DOHH2 (cell line): ENCODE results near the gene FRAS1.

Experiments used
- EZH2phosphoT487 ChIP-seq: fragments of 200-600 bp; sonication (generic); IDR thresholded peaks from 2 replicates; pipeline ENCODE4 v1.6.1; 2017; ENCODE audit warnings: borderline replicate concordance, mild to moderate bottlenecking, antibody characterized with exemption, low read length, moderate library complexity, mixed read lengths
- TF ChIP-seq, protein P1 (sequence below): fragments of 200-600 bp; sonication (generic); IDR thresholded peaks from one replicate; pipeline ENCODE4 v1.5.1; 2014; ENCODE audit warnings: antibody characterized with exemption, mild to moderate bottlenecking, low read depth, low read length; ENCODE audit not compliant: poor library complexity, severe bottlenecking

GRCh38 chr4:78396613-78397291 is 339.6 kb downstream of the FRAS1 start:
- TF ChIP-seq, protein P1, sequence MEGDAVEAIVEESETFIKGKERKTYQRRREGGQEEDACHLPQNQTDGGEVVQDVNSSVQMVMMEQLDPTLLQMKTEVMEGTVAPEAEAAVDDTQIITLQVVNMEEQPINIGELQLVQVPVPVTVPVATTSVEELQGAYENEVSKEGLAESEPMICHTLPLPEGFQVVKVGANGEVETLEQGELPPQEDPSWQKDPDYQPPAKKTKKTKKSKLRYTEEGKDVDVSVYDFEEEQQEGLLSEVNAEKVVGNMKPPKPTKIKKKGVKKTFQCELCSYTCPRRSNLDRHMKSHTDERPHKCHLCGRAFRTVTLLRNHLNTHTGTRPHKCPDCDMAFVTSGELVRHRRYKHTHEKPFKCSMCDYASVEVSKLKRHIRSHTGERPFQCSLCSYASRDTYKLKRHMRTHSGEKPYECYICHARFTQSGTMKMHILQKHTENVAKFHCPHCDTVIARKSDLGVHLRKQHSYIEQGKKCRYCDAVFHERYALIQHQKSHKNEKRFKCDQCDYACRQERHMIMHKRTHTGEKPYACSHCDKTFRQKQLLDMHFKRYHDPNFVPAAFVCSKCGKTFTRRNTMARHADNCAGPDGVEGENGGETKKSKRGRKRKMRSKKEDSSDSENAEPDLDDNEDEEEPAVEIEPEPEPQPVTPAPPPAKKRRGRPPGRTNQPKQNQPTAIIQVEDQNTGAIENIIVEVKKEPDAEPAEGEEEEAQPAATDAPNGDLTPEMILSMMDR: no peak
- no peak for TF ChIP-seq EZH2phosphoT487
